DMS53 (cell line): ENCODE measurements around the gene CD72.
A peak's percentile ranks its signal among the peaks of the same experiment; 100 is the strongest.
"Not testable (repeated sequence)": the region's sequence is repeated elsewhere in the genome, so short reads cannot be mapped to it uniquely, and the experiment has no call there.

Source experiments
- DNase-seq: peaks from one replicate; lab custom pipeline; 2025; lab: John Stamatoyannopoulos, UW

CD72 gene

GRCh38 chr9:35649431-35650340 is 31.5 kb upstream of the CD72 start:
- no peak for DNase-seq

- peak; percentile 91 for DNase-seq
Measured at GRCh38 chr9:35646533-35647265, 28.5 kb upstream of the CD72 start.

- DNase-seq, result peak; percentile 75
Measured at GRCh38 chr9:35646153-35646532, 27.9 kb upstream of the CD72 start.

- not testable (repeated sequence) for DNase-seq
Measured at GRCh38 chr9:35645736-35646135, 27.5 kb upstream of the CD72 start.

- DNase-seq, result no peak
Measured at GRCh38 chr9:35643046-35643445, 24.8 kb upstream of the CD72 start.

GRCh38 chr9:35641478-35641877 is 23.3 kb upstream of the CD72 start:
- not testable (repeated sequence) for DNase-seq

DNA sequence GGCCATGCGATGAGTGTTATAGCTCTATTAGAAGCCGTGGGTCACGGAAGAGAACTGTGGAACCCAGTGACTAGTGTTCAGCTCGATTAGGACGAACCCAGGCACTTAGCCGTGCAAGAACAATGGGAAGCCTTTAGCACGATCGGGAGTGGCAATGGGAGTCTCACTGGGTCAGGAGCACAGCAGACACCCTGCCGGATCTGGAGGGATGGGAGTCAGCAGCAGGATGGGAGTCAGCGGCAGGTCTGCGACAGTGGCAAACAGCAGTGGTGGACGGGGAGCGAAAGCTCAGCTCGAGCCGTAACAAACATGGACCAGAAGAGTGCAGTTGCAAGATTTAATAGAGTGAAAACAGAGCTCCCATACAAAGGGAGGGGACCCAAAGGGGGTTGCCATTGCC is 22.2 kb upstream of the CD72 start:
- DNase-seq, result not testable (repeated sequence)

GRCh38 chr9:35639631-35640030 is 21.4 kb upstream of the CD72 start:
- DNase-seq, result no peak

- DNase-seq, result not testable (repeated sequence)
Measured at GRCh38 chr9:35639225-35639624, 21.0 kb upstream of the CD72 start.

- not testable (repeated sequence) for DNase-seq
Measured at GRCh38 chr9:35638751-35639150, 20.5 kb upstream of the CD72 start.

- DNase-seq, result not testable (repeated sequence)
Measured at GRCh38 chr9:35637427-35637955, 19.3 kb upstream of the CD72 start.

DNA sequence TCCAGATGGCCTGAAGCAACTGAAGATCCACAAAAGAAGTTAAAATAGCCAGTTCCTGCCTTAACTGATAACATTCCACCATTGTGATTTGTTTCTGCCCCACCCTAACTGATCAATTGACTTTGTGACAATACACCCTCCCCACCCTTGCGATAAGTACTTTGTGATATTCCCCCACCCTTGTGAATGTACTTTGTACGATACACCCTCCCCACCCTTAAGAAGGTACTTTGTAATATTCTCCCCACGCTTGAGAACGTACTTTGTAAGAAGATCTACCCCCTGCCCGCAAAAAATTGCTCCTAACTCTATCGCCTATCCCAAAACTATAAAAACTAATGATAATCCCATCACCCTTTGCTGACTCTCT is 18.6 kb upstream of the CD72 start:
- DNase-seq, result not testable (repeated sequence)

DNA sequence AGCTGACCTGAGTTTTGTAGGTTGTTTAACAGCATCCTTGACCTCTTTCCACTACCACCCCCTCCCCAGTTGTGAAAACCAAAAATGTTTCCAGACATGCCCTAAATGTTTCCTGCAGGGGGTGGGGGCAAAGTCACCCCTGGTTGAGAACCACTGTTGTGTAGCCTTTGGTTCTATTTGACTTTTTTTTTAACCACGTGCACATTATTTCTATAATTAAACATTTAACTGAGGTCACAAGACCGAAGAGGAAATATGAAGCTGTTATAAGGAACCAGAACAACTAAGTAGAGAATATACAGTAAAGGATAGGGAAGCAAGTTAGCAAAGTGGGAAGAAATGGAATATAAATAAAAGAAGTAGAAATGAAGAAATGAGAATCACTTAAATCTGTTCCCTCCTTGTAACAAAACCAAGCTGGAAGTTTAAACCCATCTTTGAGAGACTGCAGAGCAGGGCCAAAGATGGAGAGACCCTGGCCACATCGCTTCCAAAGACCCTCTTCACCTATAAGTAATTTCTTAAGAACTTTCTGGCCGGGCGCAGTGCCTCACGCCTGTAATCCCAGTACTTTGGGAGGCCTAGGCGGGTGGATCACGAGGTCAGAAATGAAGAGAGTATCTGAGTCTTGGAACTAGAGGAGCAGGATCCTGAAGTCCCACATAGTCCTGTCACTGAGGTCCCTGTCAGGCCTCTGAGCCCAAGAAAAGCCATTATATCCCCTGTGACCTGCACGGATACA is 18.1 kb upstream of the CD72 start:
- no peak for DNase-seq

DNA sequence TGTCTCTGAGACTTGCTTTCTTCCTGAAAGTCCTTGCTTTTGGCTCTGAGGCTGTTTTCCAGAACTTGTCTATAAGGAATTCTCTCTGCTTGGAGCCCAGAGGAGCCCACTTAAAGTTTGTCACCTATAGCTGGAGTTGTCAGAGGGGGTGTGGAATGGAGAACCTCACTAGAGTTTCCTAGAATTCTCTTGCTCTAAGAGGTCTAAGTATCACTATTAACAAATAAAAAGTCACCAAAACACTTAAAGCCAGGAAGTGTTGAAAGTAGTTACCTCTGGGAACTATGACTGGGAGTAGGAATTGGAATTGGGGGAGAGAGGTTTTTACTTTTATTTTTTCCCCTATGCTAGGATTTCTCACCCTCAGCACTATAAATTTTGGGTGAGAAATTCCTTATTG is 17.5 kb upstream of the CD72 start:
- DNase-seq, result no peak

DNA sequence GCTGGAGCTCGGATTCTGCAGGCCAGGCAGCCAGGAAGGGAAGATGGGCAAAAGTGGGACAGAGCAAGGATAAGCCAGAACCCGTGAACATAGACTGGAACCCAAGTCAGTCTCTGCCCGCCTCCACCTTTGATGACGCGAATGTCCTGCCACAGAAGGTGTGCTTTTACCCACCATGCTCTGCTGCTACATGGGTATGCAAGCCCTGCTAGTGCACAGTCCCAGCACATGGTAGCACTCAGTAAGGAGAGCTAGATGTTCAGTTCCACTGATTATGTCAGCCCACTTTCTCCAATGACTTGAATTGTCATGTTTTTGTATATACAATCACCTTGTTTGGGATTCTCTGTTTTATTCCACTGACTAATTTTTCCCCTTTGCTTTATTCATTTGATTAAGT is 11.4 kb upstream of the CD72 start:
- no peak for DNase-seq

DNA sequence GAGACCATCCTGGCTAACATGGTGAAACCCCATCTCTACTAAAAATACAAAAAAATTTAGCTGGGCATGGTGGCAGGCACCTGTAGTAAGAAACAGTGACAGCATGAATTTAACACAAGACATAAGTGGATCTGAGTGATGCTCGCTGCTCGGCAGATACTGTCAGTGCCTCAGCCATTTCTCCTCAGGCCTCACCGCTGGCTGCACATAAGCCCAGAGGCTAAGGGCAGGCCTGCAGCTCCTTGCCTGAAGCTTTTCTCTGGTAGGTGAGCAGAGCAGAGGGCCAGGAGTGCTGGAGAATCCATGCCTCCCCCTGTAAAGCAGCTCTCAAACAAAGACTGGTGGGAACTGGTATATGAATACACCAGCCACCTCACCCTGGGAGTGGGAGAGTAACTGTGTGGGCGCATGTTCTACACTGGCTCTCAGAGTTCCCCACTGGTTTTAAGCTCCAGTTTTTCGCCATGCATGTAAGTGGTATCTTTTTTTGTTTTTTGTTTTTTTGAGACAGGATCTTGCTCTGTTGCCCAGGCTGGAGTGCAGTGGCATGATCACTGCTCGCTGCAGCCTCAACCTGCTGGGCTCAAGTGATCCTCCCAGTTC is 10.3 kb upstream of the CD72 start:
- DNase-seq, result no peak

DNA sequence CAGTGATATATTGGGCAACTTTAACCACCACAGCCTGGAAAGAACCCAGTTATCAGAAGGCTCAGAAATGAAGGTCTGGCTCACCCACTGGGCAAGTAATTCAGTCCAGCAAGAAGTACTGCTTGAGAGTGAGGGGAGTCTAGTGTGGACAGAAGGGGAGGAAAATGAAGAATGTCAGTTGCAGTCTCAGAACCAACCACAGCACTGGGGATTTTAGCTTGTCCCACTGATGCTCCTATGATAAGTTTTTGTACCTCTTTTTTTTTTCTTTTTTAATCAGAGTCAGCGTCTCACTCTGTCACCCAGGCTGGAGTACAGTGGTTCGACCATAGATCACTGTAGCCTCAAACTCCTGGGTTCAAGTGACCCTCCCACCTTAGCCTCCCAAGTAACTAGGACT is 9.4 kb upstream of the CD72 start:
- DNase-seq, result no peak

- DNase-seq, result no peak
Measured at GRCh38 chr9:35619800-35620158, 1.6 kb upstream of the CD72 start.

GRCh38 chr9:35618854-35619799 is 914 bp upstream of the CD72 start:
- no peak for DNase-seq

- DNase-seq, result no peak
Measured at GRCh38 chr9:35617548-35617947, 665 bp downstream of the CD72 start.
